HG03159 (cell line): ENCODE results near the gene CNOT4.
A peak's percentile ranks its signal among the peaks of the same experiment; 100 is the strongest.
"Not testable (repeated sequence)": the region's sequence is repeated elsewhere in the genome, so short reads cannot be mapped to it uniquely, and the experiment has no call there.

ENCODE experiments used
- ATAC-seq: cut with Tn5 transposase; IDR thresholded peaks from one replicate; pipeline ENCODE4 v1.9.1; 2021; ENCODE audit warnings: mild to moderate bottlenecking, moderate library complexity; ENCODE audit not compliant: unreplicated experiment

Gene CNOT4

DNA sequence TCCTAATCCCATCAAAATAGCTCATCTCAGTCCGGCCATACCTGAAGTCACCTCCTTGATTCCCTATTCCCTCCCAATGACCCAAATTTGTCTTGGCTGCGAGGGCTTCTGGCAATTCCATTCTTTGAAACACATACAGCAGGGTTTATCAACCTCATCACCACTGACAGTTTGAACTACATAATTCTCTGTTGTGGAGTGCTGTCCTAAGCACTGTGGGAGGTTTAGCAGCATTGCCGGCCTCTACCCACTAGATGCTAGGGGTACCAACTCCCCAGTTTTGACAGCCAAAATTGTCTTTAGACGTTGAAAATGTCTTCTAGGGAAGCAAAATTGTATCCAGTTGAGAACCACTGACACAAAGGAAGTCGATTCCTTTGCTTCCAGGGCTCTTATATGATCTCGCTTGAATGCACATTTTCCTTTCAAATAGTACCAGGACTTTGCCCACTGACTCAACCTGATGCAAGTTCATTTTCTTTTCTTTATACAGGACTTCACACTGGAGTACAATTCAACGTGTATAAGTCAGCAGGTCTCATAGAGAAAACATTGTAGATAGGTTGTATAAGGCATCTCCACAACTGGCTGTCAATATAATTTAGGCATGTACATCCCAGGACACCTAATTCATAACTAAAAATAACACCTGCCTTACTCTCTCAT, 142.9 kb downstream of the CNOT4 start:
- ATAC-seq = no peak

DNA sequence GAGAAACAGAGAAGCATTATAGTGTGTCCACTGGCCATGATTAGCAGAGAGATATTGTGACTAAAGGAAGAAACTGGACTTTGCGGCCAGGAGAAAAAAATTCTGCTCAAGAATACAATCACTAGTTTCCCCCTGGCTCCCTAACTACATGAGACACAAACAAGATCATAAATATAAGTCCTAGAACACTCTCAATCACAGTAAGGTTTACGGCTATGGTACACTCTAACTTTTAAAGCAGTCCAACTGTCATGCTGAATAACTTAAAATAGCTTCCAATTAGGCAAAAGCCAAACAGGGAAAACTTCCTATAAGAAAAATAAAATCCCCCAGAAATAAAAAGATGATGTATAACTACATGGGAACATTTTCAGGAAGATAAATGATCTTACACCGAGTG, 144.2 kb downstream of the CNOT4 start:
- ATAC-seq = no peak

DNA sequence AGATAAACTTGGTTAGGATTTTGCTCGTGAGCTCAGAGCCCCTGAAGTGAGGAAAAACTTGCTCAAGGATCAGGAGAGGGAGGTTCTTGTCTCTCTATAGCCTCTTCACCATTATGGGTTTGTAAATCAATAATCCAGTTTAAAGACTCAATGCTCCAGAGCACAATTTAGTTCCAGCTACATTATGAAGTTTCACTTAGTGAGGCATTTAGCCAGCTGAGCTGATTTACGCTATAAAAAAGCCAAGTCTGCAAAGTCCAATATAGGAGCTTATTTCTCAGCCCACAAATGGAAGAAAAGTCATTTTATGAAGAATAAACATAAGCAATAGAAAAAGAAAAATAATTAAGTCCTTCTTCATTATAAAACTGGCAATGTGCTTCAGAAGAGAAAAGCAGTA, 145.7 kb downstream of the CNOT4 start:
- ATAC-seq = no peak

DNA sequence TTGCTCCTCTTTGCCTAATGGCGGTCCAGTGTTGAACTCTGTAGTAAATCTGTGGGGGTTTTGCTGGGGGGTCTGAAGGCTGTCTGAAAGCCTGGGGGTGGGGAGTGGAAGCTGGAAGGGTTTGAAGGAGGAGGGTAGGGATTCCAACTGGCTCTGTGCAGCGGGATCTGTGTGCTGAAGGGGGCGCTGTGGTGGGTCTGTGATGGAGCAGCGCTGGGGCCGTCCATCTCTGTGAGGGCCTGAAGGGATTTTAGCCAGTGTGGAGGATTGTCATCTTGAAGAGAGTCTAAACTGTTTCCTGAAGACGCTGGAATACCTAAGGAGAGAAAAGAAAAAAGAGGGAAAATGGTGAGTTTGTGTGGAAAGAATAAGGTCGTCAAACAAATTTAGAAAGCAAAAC, 147.0 kb downstream of the CNOT4 start:
- no peak for ATAC-seq

DNA sequence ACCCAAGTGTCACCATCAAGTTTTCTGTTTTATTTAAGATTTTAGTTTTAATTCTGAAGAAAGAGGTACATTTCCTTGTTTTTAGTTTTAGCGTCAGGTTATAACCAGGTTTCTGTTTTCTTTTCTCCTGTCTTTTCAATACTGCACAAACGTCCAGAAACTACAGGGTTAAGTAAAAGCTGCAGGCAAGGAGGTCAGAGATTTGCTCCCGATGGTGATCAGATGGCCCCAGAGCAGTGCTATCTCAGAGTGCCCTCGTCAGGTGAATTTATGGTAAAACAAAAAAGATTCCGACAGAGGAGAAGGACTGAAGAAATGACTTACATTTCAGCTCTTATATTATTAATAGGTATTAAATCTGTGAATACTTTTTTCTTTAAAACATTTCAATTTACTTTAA, 148.1 kb downstream of the CNOT4 start:
- ATAC-seq = no peak

DNA sequence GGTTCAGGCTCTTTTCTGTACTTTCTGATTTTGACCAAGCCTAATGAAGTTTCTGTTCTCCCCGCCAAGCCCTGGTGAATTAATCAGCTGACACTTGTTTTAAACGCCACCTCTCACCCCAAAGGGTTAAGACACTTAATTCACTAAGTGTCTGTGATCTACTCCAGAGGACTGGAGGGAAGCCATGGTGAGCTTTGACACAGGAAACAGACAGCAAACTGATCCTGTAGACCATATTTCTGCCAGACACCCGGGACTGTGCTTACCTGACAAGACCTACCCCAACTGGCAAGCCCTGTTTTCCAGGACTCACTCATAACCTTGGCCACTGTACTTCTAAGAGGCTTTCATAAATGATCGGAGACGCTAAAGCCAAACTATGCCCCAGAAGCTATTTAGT, 150.3 kb downstream of the CNOT4 start:
- ATAC-seq = no peak

DNA sequence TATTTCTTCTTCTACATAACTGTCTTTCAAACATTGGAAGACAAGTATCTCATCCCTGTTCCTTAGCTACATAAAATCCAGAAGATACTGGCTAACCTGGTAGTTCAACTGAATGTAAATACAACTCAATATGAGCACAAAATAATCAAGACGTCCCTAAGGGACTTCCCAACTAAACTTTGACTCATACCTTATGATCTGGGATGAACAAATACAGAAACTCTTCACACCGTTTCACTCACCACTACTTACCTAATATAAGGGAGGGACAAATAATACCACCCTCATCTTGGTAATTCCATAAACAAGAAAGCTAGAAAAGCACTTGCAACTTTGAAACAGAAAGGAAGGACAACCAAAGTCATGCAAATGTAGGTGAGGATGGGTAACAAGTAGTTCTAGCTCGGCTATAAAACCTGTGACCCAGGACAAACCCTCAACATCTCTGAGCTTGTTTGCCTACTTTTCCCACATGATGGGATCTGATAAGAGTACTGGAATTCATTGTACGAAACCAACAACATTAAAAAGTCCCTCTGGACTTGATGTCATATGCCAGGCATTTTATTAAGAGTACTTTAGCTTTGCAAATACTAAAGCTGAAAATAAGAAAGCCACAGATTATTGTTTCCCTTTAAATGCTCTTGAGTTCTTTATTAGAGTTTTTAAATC, 154.4 kb downstream of the CNOT4 start:
- ATAC-seq = no peak

DNA sequence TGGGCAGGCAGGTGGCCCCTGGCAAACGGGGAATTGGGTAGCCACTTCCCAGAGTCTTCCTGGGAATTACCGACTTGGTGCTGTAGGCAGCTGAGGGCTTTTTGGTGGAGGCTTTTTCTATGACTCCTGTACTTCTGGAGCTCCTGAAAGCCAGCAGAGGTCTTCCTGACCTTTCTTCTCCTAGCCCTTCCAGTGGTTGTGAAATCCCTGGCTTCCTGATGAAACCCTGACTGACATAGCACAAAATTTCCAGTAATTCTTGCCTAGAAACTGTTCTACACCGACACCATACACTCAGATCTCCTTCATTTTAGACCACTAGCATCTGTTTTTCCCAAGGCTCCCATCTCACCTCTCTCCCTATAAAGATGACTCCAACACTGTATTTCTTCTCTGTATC, 156.1 kb downstream of the CNOT4 start:
- ATAC-seq = no peak

DNA sequence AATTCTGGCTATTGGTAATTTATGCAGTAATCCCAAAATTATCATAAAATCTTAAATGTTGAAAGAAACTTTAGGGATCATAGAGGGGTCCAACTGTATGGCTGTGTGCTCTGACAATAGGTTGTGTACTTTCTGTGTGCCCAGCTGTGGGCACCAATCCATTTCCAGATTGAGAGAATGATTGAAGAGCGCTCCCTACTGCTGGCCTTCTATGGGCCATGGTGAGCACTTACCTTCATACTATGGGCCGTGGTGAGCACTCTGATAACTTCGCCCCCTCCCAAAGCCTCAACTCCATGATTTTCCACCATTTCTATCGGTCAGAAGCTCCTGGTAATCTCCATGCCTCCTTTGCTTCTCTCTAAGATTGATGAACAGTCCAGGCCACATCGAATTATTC, 157.6 kb downstream of the CNOT4 start:
- ATAC-seq = no peak

DNA sequence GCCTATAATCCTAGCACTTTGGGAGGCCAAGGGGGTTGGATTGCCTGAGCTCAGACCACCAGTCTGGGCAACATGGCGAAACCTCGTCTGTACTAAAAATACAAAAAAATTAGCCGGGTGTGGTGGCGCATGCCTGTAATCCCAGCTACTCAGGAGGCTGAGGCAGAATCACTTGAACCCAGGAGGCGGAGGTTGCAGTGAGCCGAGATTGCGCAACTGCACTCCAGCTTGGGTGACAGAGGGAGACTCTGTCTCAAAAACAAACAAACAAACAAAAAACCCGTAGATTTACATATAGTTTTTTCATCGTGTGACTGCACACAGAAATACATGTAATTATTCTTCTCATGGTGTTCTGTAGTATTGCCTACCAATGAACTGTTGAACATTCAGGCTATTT, 158.8 kb downstream of the CNOT4 start:
- not testable (repeated sequence) for ATAC-seq

DNA sequence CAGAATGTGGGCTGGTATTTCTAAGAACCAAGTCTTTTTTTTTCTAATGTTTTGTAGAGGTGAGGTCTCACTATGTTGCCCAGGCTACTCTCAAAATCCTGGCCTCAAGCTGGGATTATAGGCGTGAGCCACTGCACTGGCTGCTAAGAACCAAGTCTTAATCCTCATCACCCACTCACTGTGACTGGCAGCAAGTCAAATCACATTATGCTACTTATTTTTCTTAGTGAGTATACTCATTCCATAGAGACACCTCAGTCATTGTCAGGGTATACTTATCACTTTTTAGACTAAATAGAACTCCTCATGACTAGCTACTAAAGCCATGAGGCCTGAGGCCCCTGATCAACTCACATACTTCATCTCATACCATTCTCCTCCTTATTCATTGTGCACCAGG, 160.2 kb downstream of the CNOT4 start:
- ATAC-seq = no peak

DNA sequence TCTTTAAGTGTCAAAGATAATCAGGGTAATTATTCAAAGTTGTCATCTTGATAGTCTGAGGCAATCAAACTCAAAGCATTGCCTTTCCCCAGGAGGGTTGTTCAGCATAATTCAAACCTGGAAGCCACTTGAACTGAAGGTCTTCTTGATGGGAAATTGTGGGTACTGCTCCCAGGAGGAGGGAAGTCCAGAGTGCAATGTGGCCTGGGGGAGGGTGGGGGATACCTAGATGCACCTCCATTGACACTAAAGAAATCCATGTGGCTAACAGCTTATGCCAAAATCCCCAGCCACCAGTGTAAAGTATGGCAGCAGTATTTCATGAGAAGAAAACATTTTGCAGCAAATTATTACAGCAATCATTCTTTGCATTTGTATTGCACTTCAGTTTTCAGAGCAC, 161.4 kb downstream of the CNOT4 start:
- no peak for ATAC-seq

DNA sequence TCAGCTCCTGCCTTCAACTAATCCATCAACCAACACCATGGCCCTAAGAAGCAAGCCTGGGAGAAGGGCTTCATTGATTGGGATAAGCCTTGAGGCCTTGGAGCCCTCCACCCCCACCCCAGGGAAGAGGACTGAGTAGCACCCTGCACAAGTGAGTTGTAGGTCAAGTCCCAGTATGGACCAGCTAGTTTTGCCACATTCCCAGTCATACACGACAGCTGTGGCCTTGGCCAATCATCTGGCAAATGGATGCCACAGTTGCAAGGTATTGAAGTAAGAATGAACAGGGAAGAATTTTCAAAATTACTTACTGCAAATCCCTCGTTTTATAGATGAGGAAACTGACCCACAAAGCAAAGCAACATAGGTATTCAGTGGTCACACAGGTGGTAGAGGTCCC, 166.5 kb downstream of the CNOT4 start:
- no peak for ATAC-seq

DNA sequence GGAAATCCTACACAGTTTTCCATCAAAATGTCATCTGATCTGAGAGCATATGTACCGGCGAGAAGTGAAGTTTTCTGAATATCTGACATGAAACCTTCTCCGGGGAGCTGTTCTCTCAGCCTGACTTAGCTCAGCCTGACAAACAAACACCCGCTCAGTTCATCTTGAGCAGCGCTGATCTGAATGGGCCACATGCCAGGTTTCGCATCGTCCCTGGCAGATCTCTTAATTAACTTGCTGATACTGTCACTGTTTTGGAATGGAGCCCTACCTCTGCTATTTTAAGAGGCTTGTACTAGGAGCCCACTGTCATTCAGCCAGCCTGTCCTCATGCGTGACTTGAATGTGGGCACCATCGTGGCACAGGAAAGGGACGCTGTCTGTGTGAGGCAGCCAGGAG, 167.0 kb downstream of the CNOT4 start:
- no peak for ATAC-seq

DNA sequence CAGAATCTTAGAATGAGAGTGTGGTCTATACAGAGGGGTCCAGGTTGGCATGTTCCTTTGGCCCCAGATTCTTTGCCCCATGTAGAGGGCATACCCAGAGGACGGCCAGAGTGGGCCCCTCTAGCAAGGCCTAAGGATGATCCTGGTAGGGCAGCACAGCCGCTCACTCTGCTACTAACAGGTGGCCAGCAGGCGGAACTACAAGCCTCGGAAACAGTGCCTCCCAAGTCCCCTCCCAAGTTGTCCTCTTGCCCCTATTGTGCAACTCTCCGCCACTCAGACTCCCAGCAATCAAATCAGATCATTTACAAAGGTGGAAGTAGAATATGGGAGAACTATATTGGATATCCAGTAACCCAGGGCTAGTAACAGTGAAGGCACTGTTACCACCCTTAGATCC, 168.9 kb downstream of the CNOT4 start:
- ATAC-seq = no peak

DNA sequence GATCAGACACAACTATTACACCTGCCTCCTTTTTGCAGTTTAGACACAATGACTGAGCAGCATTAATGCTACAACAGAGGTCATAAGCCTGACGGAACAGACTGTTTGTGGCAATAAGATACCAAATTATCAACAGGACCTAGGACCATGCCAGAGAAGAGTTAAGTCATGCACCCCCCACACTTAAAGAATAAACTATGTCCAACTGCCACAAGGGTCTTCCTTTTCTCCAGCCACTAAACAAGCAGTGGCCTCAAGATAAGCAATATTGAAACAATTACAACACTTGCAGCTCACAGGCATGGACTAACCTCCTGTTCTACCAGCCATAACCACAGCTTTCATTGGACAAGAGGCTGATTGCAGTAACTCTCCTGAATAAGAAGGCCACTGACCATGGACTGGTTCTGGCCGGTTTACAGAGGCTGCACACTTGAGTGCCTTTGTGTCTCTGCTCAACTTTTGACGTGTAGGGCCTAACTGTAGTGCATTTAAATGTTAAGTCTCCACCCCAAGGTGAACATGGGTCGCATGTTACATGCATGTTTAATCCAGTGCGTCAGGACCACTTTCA, 171.8 kb downstream of the CNOT4 start:
- no peak for ATAC-seq

DNA sequence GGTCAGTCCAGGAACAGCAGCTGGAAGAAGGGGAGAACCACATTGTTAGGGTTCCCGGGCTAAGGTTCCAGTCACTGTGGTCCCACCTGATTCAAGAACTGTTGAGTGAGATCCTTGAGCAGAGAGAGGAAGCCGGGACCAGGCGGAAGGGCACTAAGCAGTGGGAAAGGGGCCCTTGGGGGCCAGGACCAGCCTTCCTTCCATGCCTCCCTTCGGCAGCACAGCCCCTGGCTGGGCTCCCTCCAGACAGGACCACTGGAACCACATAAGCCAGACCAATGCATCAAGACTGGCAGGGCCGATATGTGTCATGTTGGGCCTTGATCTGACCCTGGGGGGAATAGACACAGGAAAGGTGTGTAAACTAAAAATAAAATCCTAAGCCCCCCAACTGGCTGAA, 172.4 kb downstream of the CNOT4 start:
- ATAC-seq = no peak

DNA sequence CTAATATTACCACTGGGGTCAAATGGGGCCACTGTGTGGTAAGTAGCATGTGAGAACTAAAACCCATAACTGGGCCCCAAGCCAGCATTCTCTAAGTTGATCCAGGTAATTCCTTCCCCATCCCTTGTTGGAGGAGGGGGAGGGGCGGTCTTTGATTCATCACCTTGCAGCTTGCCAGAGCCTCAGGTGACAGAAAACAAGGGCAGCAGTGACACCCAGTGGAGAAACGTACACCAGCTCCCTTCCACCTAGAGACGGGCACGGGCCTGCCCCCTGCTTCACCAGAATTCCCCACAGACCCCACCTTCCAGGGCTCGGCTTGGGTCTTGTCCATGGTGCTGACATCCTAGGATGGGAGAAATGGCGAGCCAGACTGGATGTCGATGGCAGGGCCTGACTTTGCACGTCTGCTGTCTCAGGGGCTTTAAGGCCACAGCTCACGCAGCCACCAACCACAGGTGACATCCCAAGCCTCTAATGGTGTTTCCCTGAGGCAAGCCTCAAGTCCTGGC, 174.2 kb downstream of the CNOT4 start:
- ATAC-seq = peak; percentile 65

DNA sequence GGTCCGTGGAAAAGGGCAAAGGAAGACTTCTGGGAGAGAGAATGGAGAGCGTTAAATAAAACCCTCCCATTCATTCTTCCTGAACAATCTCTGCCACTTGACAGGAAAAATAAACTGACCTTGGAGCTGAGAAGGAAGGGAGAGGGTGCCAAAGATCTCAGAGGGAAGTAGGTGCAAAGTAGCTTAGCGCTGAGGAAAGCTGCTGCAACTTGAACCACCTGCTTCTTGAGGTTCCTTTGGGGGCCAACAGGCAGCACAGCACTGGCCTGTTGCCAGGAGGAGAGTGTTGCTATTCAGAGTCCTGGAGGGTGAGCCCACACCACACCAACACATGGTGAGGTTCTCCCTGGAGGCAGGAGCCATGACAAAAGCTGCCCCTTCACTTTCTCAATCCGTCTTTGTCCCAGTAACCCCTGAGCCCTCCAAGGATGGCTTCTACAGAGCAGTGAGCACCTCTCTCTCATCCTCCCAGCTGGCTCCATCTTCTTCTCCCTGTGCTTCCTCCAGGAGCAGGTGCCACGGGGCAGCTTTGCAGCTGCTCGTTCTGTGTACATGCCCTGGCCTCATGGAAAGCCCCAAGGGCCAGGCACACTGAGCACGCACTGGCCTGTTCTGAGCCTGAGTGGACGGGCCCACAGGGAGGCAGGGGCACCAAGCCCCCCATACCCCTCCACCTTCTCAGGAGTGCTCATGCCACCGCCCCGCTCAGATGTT, 174.9 kb downstream of the CNOT4 start:
- no peak for ATAC-seq

DNA sequence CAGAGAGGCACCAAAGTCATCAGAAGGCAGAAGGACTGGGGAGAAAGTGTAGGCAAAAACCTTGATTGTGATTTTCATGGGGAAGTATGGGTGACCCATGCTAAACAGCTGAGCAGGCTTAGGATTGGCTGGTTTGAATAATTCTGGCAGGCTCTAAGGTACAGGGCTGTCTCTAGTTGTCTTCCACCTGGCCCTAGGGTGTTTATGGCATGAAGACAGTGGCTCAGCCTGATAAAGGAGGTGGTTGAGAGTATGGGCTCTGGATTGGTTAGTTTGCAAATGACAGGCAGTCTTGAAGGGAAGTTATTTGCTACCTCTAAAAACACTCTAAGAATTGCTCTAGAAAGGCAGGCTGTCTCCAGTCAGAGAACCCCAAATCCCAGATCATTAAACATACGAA, 176.0 kb downstream of the CNOT4 start:
- ATAC-seq = no peak

DNA sequence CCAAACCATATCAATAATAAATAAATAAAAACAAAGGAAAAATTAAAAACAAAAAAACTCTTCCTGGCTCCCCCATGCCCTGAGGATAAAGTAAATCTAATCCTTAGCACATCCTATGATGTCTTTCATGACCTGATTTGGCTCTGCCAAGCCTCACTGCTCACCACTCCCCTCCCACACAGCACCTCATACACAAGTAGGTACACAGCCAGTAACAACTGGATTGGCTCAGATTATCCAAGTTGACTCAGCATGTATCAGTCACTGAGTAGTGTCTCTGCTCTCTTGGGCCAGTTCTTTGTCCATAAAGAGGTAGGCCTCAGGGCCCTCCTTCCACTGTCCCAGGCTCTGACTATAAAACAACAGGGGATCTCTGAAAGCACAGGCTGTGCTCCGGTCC, 176.7 kb downstream of the CNOT4 start:
- ATAC-seq = no peak

DNA sequence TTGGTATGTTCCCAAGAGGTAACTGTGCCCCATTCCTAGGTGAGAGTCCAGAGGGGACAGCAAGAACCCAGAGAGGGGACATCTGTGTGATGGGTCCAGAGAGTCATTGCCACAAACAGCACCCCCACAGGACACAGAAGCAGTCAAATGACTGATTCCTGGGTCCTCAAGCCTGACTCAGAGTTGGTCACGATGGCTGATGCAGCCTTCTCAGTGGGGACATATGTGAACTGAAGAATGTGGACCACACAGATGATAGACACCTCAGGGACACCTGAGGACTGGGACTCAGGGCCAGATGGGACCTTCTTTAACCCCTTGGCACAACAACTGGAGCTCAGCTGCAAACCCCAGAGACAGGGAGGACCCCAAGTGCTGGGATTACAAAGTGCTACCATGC, 179.8 kb downstream of the CNOT4 start:
- ATAC-seq = no peak
